ENCODE results near the gene RPL38.

DNA sequence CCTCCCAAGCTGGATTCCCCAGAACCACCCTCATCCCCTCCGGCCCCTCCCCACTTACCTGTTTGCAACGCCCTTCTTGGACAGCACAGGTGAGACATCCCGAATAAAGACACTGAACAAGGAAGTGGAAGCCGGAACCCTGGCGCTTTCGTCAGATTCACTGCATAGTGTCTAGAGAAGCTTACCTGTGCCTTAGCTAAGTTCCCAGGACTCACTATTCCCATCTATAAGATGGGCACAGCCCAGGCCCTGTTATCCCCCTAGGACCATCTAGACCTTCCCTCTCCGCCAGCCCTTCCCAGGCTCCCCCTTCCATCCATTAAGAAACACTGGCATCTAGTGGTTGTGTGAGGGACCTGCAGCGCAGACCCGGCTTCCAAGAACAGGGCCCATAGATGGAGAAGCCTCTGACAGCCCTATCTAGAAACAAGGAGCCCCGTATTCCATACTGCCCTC, 26.9 kb upstream of the RPL38 start:
- TF ChIP-seq POLR2A (IDR thresholded peaks at IDR 0.05; ENCODE audit: low read depth, low read length) (no peak), POLR2AphosphoS5 (IDR thresholded peaks at IDR 0.05; ENCODE audit: low read depth, low read length) (no peak), TAF1 (IDR thresholded peaks at IDR 0.05; ENCODE audit: low read depth, low read length) (no peak), SPI1 (IDR thresholded peaks at IDR 0.05; ENCODE audit: low read depth, low read length) (no peak), POU2F2 (IDR thresholded peaks at IDR 0.05; ENCODE audit: low read depth, low read length) (no peak), PAX5 (IDR thresholded peaks at IDR 0.05; ENCODE audit: insufficient read depth, low read length, severe bottlenecking) (no peak)
